Mesenteric fat pad (tissue), 1 donor: ENCODE results near the gene R3HDM4. TPM values are rescaled to one million over a fixed set of nuclear protein-coding genes. Genes with fewer than 3 reads are reported as not detected.

Source experiments
- DNase-seq: peaks from one replicate; pipeline ENCODE4 v3.0.0-alpha.2; 2020; ENCODE audit warnings: low spot score
- total RNA-seq: library from RNA; stranded (reverse); fragmentation: NEBNext Ultra II Directional; extraction: Animal tissue kit (Norgen Biotek cat#: 25700); gene quantifications from one replicate; pipeline ENCODE4 v1.2.1, GENCODE V29; 2021
- donor health status: DM: yes; HTN: yes; CAD: no.

The R3HDM4 gene
- total RNA-seq, 1 donor from 2014 or later = 48.2 TPM

- no peak for DNase-seq
Measured at GRCh38 chr19:947707-948539, 34.9 kb upstream of the R3HDM4 start.

- DNase-seq = no peak
Measured at GRCh38 chr19:947090-947706, 34.2 kb upstream of the R3HDM4 start.

GRCh38 chr19:945401-946252 lies 32.6 kb upstream of the R3HDM4 start:
- no peak for DNase-seq

GRCh38 chr19:944663-945241 lies 31.7 kb upstream of the R3HDM4 start:
- no peak for DNase-seq

GRCh38 chr19:944171-944567 lies 31.1 kb upstream of the R3HDM4 start:
- DNase-seq = no peak

- DNase-seq = no peak
Measured at GRCh38 chr19:943551-944170, 30.6 kb upstream of the R3HDM4 start.

- no peak for DNase-seq
Measured at GRCh38 chr19:942133-942645, 29.2 kb upstream of the R3HDM4 start.

GRCh38 chr19:941292-942132 lies 28.5 kb upstream of the R3HDM4 start:
- DNase-seq = no peak

- DNase-seq = peak; percentile 95
Measured at GRCh38 chr19:940591-941291, 27.7 kb upstream of the R3HDM4 start.

- DNase-seq = no peak
Measured at GRCh38 chr19:939922-940321, 26.9 kb upstream of the R3HDM4 start.

GRCh38 chr19:939439-939838 lies 26.4 kb upstream of the R3HDM4 start:
- DNase-seq = no peak

GRCh38 chr19:938233-938923 lies 25.4 kb upstream of the R3HDM4 start:
- DNase-seq = no peak

GRCh38 chr19:937259-937694 lies 24.3 kb upstream of the R3HDM4 start:
- no peak for DNase-seq

GRCh38 chr19:936175-936546 lies 23.1 kb upstream of the R3HDM4 start:
- DNase-seq = no peak

- DNase-seq = peak; percentile 94
Measured at GRCh38 chr19:934865-935479, 22.0 kb upstream of the R3HDM4 start.

- DNase-seq = no peak
Measured at GRCh38 chr19:934197-934840, 21.3 kb upstream of the R3HDM4 start.

GRCh38 chr19:933553-933882 lies 20.5 kb upstream of the R3HDM4 start:
- DNase-seq = no peak
